Measurements from ENCODE around the gene IL32. TPM values are rescaled to one million over a fixed set of nuclear protein-coding genes. Genes with fewer than 3 reads are reported as not detected.

The IL32 gene
- total and polyA plus RNA-seq, 2 of the 4 experiments (the other 2 are of a cell fraction): 25.6 to 95.7 TPM

DNA sequence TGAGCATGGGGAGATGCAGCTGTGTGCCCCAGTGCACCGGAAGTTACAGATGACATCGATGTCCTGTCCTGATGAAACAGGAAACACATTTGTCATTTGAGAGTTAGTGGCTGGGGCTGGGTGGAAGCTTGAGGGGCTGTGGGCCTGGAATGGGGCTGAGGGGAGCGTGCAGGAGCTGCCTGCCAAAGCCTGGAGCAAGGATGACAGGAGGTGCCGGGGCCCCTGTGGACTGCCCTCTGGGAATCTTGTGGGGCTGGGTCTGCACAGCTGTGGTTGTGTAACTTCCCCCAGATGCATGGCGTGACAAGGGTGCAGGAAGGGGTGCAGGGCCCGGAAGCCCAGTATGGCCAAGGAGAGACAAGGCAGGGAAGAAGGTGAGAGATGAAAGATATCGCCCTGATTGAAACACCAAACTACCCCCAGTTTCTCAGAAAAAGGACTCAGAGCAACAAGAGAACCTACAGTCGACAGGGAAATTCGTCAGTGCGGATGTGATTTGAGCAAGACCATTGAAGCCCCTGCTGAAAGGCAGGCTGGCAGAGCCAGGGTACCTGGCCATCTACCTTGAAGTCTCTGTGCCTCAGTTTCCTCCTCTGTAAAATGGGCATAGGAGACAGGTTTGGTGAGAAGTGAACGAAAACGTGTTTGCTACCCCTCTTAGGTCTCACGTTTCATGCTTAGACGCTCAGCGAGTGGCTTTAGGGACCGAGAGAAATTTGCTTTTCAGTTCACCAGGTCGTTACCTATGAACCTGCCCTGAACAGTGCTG, 10.3 kb upstream of the IL32 start:
- no peaks in the 10 kb centered on the region for H3K9me3 ChIP-seq (ENCODE audit: control insufficient read depth, insufficient read depth, low read length)
- no peak overlapping the region for H3K14ac ChIP-seq (replicated peaks; ENCODE audit: low read depth, low read length)
- WGBS, 2 experiments (ENCODE audit: extremely low coverage in 2 of 2, insufficient read length in 1 of 2): 78% methylated on average over 11 of the region's 17 CpGs; no CpG with 5 or more reads in 1 of the 2 experiments
- dilution Hi-C loops (cut with HindIII; ENCODE audit: low sequenced_read_pairs, unreplicated experiment): no loop called here
- H4K91ac ChIP-seq (ENCODE audit: insufficient read depth, low read depth, low read length): no peak overlapping the region
- ATAC-seq (ENCODE audit: low read depth) (no peak), DNase-seq (no peak)
- no peak overlapping the region for H2AFZ ChIP-seq (replicated peaks; ENCODE audit: low read length, poor library complexity)
- POLR2A ChIA-PET (ENCODE audit: unreplicated experiment): no interaction called here
- no peak overlapping the region for H3K4ac ChIP-seq (ENCODE audit: low read depth, low read length)
- H3K9me1 ChIP-seq (ENCODE audit: insufficient read depth, low read length): peaks cover 10% of the 10 kb centered on the region
- no peak overlapping the region for H2BK120ac ChIP-seq (ENCODE audit: low read depth, low read length)
- no peak overlapping the region for H3K18ac ChIP-seq (ENCODE audit: low read depth, low read length)
- TF ChIP-seq CHD1 (IDR thresholded peaks at IDR 0.05; ENCODE audit: low read depth, low read length): no peak
- TF ChIP-seq, protein P1, sequence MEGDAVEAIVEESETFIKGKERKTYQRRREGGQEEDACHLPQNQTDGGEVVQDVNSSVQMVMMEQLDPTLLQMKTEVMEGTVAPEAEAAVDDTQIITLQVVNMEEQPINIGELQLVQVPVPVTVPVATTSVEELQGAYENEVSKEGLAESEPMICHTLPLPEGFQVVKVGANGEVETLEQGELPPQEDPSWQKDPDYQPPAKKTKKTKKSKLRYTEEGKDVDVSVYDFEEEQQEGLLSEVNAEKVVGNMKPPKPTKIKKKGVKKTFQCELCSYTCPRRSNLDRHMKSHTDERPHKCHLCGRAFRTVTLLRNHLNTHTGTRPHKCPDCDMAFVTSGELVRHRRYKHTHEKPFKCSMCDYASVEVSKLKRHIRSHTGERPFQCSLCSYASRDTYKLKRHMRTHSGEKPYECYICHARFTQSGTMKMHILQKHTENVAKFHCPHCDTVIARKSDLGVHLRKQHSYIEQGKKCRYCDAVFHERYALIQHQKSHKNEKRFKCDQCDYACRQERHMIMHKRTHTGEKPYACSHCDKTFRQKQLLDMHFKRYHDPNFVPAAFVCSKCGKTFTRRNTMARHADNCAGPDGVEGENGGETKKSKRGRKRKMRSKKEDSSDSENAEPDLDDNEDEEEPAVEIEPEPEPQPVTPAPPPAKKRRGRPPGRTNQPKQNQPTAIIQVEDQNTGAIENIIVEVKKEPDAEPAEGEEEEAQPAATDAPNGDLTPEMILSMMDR (conservative IDR thresholded peaks at IDR 0.05; ENCODE audit: low read depth, low read length): no peak
- no peak for TF ChIP-seq MAFK (IDR thresholded peaks at IDR 0.05; ENCODE audit: low read depth, low read length)
- TF ChIP-seq NFE2L2 (IDR thresholded peaks at IDR 0.05; ENCODE audit: low read depth, low read length): no peak
- TF ChIP-seq, protein P2, sequence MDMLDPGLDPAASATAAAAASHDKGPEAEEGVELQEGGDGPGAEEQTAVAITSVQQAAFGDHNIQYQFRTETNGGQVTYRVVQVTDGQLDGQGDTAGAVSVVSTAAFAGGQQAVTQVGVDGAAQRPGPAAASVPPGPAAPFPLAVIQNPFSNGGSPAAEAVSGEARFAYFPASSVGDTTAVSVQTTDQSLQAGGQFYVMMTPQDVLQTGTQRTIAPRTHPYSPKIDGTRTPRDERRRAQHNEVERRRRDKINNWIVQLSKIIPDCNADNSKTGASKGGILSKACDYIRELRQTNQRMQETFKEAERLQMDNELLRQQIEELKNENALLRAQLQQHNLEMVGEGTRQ (IDR thresholded peaks at IDR 0.05; ENCODE audit: low read depth, low read length): no peak
- no peak for TF ChIP-seq MAZ (IDR thresholded peaks at IDR 0.05; ENCODE audit: borderline replicate concordance, low read depth, low read length)
- no peak for TF ChIP-seq MXI1 (IDR thresholded peaks at IDR 0.05; ENCODE audit: borderline replicate concordance, low read depth, low read length)
- TF ChIP-seq RAD21 (IDR thresholded peaks at IDR 0.05; ENCODE audit: low read length): no peak
- TF ChIP-seq BHLHE40 (IDR thresholded peaks at IDR 0.05; ENCODE audit: low read depth, low read length): no peak
- TF ChIP-seq CEBPB (IDR thresholded peaks at IDR 0.05; ENCODE audit: low read depth, low read length): no peak
- TF ChIP-seq RFX5 (IDR thresholded peaks at IDR 0.05; ENCODE audit: low read depth, low read length): no peak
- peaks cover 3% of the 10 kb centered on the region; the same call in 1 of the 2 replicates for H3K27me3 ChIP-seq (ENCODE audit: control insufficient read depth, insufficient read depth, low read length)
- no peak overlapping the region for H3K4me3 ChIP-seq (ENCODE audit: insufficient read depth, low read depth, low read length)
- CTCF ChIA-PET: no interaction called here
- no peak overlapping the region for H2BK5ac ChIP-seq (ENCODE audit: low read depth, low read length, poor library complexity, severe bottlenecking)
- H2AK9ac ChIP-seq (replicated peaks; ENCODE audit: low read depth, low read length, poor library complexity): no peak overlapping the region
- H4K5ac ChIP-seq (ENCODE audit: low read depth, low read length): no peak overlapping the region
- H3K79me1 ChIP-seq (ENCODE audit: low read depth in 1 of 2, low read length in 2 of 2): peaks cover 0 to 16% of the 10 kb centered on the region in 2 experiments; a peak in 1 of 4 replicates
- no peak overlapping the region for H4K8ac ChIP-seq (ENCODE audit: low read depth in 2 of 2, low read length in 2 of 2)
- no peak overlapping the region for H2BK20ac ChIP-seq (ENCODE audit: low read depth, low read length)
- no peak overlapping the region for H3K23ac ChIP-seq (ENCODE audit: low read depth, low read length)
- H3K9ac ChIP-seq (ENCODE audit: low read depth, low read length): no peak overlapping the region
- no peak overlapping the region for H3K27ac ChIP-seq (ENCODE audit: insufficient read depth, low read length)
- H3K4me2 ChIP-seq (ENCODE audit: low read depth, low read length): no peak overlapping the region
- no peaks in the 10 kb centered on the region for H3K36me3 ChIP-seq (ENCODE audit: control insufficient read depth, insufficient read depth, low read length)
- H2AK5ac ChIP-seq (ENCODE audit: low read depth, low read length): no peak overlapping the region
- no peak overlapping the region for H2BK15ac ChIP-seq (ENCODE audit: low read depth, low read length)
- peaks cover 5% of the 10 kb centered on the region for H3K4me1 ChIP-seq (ENCODE audit: control insufficient read depth, insufficient read depth, low read length)
- BruUV-seq (replicated peaks): no TSS peak
- intact Hi-C loops (cut with micrococcal nuclease): no loop called here
- no peak overlapping the region for H3K56ac ChIP-seq (ENCODE audit: extremely low read depth, insufficient read depth, low read length)
- in situ Hi-C loops (cut with MboI; ENCODE audit: low sequenced_read_pairs): no loop called here
- H4K20me1 ChIP-seq (ENCODE audit: insufficient read depth, low read length): no peaks in the 10 kb centered on the region; the same call in 1 of the 2 replicates

All from IMR-90 (cell line).